Right atrium auricular region (tissue), 2 donors: ENCODE data around the gene ATR. TPM values are rescaled to one million over a fixed set of nuclear protein-coding genes. Genes with fewer than 3 reads are reported as not detected.
"Not testable (repeated sequence)": the region's sequence is repeated elsewhere in the genome, so short reads cannot be mapped to it uniquely, and the experiment has no call there.

ENCODE experiments used
- DNase-seq: peaks from one replicate; pipeline ENCODE4 v3.0.0-alpha.2; 2019; ENCODE audit warnings: low spot score
- H3K27ac ChIP-seq, 2 donors: fragments of 200-600 bp; sonication (generic); 1 replicate in 1 of 2; 2 replicates in 1 of 2; pipeline ENCODE4 v1.5.1; 2016 to 2019
- H3K27me3 ChIP-seq, 2 donors: fragments of 200-600 bp; sonication (generic); one replicate each; pipeline versions ENCODE4 v1.5.1 to v1.6.0; 2017 to 2019
- H3K36me3 ChIP-seq: fragments of 200-600 bp; sonication (generic); one replicate; pipeline ENCODE4 v1.5.1; 2016
- H3K4me1 ChIP-seq, 2 donors: fragments of 200-600 bp; sonication (generic); one replicate each; pipeline versions ENCODE4 v1.5.1 to v1.6.0; 2017 to 2019
- H3K4me3 ChIP-seq, 2 donors: fragments of 200-600 bp; sonication (generic); 1 replicate in 1 of 2; 2 replicates in 1 of 2; pipeline ENCODE4 v1.5.1; 2017 to 2019; ENCODE audit warnings: mild to moderate bottlenecking in 1 of 2, moderate library complexity in 1 of 2
- H3K9me3 ChIP-seq, 2 donors: fragments of 200-600 bp; sonication (generic); one replicate each; pipeline ENCODE4 v1.5.1; 2019
- total RNA-seq, 2 donors: library from RNA; depleted of rRNA; stranded (reverse); fragments of >200 nt; gene quantifications; one replicate each; pipeline ENCODE4 v1.1.0, GENCODE V29; 2016
- TF ChIP-seq, protein P1 (sequence below), 2 donors: fragments of 200-600 bp; sonication (generic); IDR thresholded peaks; one replicate each; pipeline ENCODE4 v1.5.1; 2019; ENCODE audit warnings: antibody characterized with exemption in 2 of 2

ATR gene
- total RNA-seq, 2 donors from 2014 or later: 9.0 to 18.4 TPM

- Histone ChIP-seq H3K36me3 (no peaks in the 10 kb centered on the region), H3K9me3 (no peaks in the 10 kb centered on the region), H3K4me3 (no peak overlapping the region), H3K4me1 (peaks cover 0 to 15% of the 10 kb centered on the region in 2 donors), H3K27me3 (no peaks in the 10 kb centered on the region), H3K27ac (no peak overlapping the region)
- DNase-seq: no peak
- TF ChIP-seq, protein P1, sequence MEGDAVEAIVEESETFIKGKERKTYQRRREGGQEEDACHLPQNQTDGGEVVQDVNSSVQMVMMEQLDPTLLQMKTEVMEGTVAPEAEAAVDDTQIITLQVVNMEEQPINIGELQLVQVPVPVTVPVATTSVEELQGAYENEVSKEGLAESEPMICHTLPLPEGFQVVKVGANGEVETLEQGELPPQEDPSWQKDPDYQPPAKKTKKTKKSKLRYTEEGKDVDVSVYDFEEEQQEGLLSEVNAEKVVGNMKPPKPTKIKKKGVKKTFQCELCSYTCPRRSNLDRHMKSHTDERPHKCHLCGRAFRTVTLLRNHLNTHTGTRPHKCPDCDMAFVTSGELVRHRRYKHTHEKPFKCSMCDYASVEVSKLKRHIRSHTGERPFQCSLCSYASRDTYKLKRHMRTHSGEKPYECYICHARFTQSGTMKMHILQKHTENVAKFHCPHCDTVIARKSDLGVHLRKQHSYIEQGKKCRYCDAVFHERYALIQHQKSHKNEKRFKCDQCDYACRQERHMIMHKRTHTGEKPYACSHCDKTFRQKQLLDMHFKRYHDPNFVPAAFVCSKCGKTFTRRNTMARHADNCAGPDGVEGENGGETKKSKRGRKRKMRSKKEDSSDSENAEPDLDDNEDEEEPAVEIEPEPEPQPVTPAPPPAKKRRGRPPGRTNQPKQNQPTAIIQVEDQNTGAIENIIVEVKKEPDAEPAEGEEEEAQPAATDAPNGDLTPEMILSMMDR (IDR thresholded peaks at IDR 0.05): no peak
Observed at GRCh38 chr3:142574665-142575064, 3.9 kb downstream of the ATR start.

GRCh38 chr3:142574223-142574622, 4.3 kb downstream of the ATR start:
- not testable (repeated sequence) for H3K4me3 ChIP-seq, DNase-seq, H3K36me3 ChIP-seq, H3K27me3 ChIP-seq, H3K27ac ChIP-seq, H3K9me3 ChIP-seq
- H3K4me1 ChIP-seq: peaks cover 0 to 10% of the 10 kb centered on the region in 2 donors

GRCh38 chr3:142569422-142569821, 9.1 kb downstream of the ATR start:
- not testable (repeated sequence) for H3K4me1 ChIP-seq, H3K36me3 ChIP-seq, H3K27ac ChIP-seq, H3K27me3 ChIP-seq, H3K4me3 ChIP-seq, DNase-seq, H3K9me3 ChIP-seq

GRCh38 chr3:142568393-142569017, 10.0 kb downstream of the ATR start:
- H3K4me1 ChIP-seq: no peaks in the 10 kb centered on the region
- H3K27me3 ChIP-seq: no peaks in the 10 kb centered on the region
- DNase-seq: no peak
- H3K9me3 ChIP-seq: no peaks in the 10 kb centered on the region
- peaks cover 7% of the 10 kb centered on the region for H3K36me3 ChIP-seq
- no peak overlapping the region for H3K4me3 ChIP-seq
- no peak overlapping the region for H3K27ac ChIP-seq
- TF ChIP-seq, protein P1 (IDR thresholded peaks at IDR 0.05): no peak

GRCh38 chr3:142566096-142566495, 12.4 kb downstream of the ATR start:
- H3K9me3 ChIP-seq: no peaks in the 10 kb centered on the region
- no peaks in the 10 kb centered on the region for H3K27me3 ChIP-seq
- TF ChIP-seq, protein P1 (IDR thresholded peaks at IDR 0.05): no peak
- H3K4me1 ChIP-seq: no peaks in the 10 kb centered on the region
- peaks cover 16% of the 10 kb centered on the region for H3K36me3 ChIP-seq
- no peak for DNase-seq
- H3K4me3 ChIP-seq: no peak overlapping the region
- no peak overlapping the region for H3K27ac ChIP-seq

DNA sequence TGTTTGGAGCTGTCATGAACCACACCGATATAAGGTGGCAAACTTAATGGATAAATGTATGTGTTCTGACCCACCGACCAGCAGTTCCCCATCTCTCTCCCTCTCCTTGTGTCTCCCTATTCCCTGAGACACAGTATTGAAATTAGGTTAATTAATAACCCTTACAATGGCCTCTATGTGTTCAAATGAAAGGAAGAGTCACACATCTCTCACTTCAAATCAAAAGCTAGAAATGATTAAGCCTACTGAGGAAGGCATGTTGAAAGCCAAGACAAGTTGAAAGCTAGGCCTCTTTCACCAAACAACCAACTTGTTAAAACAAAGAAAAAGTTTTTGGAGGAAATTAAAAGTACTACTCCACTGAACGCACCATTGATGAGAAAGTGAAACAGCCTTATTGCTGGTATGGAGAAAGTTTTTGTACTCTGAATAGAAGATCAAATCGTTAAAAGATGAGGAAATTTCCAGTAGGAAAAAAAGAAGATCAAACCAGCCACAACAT, 15.0 kb downstream of the ATR start:
- Histone ChIP-seq H3K27me3 (no peaks in the 10 kb centered on the region), H3K4me1 (no peaks in the 10 kb centered on the region), H3K36me3 (peaks cover 33% of the 10 kb centered on the region), H3K9me3 (no peaks in the 10 kb centered on the region), H3K4me3 (no peak overlapping the region), H3K27ac (no peak overlapping the region)
- no peak for DNase-seq
- TF ChIP-seq, protein P1 (IDR thresholded peaks at IDR 0.05): no peak

- TF ChIP-seq, protein P1 (IDR thresholded peaks at IDR 0.05): no peak
- no peak for DNase-seq
- Histone ChIP-seq H3K27me3 (no peaks in the 10 kb centered on the region), H3K4me1 (no peaks in the 10 kb centered on the region), H3K36me3 (peaks cover 44% of the 10 kb centered on the region), H3K9me3 (no peaks in the 10 kb centered on the region), H3K27ac (no peak overlapping the region), H3K4me3 (no peak overlapping the region)
Observed at GRCh38 chr3:142560118-142560517, 18.4 kb downstream of the ATR start.
